Measurements from ENCODE around the gene CAMK2D.

DNA sequence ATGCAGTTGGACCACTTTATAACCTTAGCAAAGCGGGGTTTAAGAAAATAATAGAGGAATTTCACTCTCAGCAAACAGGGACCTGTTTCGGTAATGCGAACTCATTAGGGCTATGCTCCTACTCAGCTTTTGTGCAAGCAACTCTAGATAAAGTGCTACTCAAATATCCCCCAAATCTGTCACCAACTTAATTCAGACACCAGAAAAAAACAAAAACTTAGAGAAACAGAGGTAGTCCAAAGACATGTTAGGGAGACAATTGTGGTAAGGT lies 123.0 kb downstream of the CAMK2D start:
- TF ChIP-seq, protein P1, sequence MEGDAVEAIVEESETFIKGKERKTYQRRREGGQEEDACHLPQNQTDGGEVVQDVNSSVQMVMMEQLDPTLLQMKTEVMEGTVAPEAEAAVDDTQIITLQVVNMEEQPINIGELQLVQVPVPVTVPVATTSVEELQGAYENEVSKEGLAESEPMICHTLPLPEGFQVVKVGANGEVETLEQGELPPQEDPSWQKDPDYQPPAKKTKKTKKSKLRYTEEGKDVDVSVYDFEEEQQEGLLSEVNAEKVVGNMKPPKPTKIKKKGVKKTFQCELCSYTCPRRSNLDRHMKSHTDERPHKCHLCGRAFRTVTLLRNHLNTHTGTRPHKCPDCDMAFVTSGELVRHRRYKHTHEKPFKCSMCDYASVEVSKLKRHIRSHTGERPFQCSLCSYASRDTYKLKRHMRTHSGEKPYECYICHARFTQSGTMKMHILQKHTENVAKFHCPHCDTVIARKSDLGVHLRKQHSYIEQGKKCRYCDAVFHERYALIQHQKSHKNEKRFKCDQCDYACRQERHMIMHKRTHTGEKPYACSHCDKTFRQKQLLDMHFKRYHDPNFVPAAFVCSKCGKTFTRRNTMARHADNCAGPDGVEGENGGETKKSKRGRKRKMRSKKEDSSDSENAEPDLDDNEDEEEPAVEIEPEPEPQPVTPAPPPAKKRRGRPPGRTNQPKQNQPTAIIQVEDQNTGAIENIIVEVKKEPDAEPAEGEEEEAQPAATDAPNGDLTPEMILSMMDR (conservative IDR thresholded peaks at IDR 0.05 in 1 of 2, IDR thresholded peaks at IDR 0.05 in 1 of 2; ENCODE audit: low read depth in 1 of 2, low read length in 2 of 2) = no peak
- TF ChIP-seq EZH2 (IDR thresholded peaks at IDR 0.05; ENCODE audit: low read length, missing control alignments) = no peak

Measured in fibroblast of lung (primary cell).